Progenitor cell of endocrine pancreas (in vitro differentiated cells): ENCODE data around the gene RNF123. TPM values are rescaled to one million over a fixed set of nuclear protein-coding genes. Genes with fewer than 3 reads are reported as not detected.

ENCODE experiments used
- DNase-seq: peaks from one replicate; pipeline ENCODE4 v3.0.0; 2021; ENCODE audit warnings: low spot score; ENCODE audit not compliant: unreplicated experiment
- H3K27ac Mint-ChIP-seq: 2 replicates; pipeline ENCODE4 v1.8.0; 2021; ENCODE audit warnings: mild to moderate bottlenecking, moderate library complexity, mixed read lengths
- H3K27me3 Mint-ChIP-seq: 2 replicates; pipeline ENCODE4 v1.8.0; 2021; ENCODE audit warnings: mixed read lengths
- H3K36me3 Mint-ChIP-seq: 2 replicates; pipeline ENCODE4 v1.8.0; 2022; ENCODE audit warnings: mixed read lengths; ENCODE audit not compliant: insufficient read depth
- H3K4me1 Mint-ChIP-seq: 2 replicates; pipeline ENCODE4 v1.8.0; 2021; ENCODE audit warnings: low read depth, mixed read lengths
- H3K4me3 Mint-ChIP-seq: 2 replicates; pipeline ENCODE4 v1.8.0; 2021; ENCODE audit warnings: low read depth, mild to moderate bottlenecking, moderate library complexity, mixed read lengths
- H3K9me3 Mint-ChIP-seq: 2 replicates; pipeline ENCODE4 v1.8.0; 2021; ENCODE audit warnings: low read depth, mixed read lengths
- CTCF ChIP-seq: fragments of 200-600 bp; sonication (generic); IDR thresholded peaks from one replicate; pipeline ENCODE4 v1.5.0; 2021; ENCODE audit warnings: antibody characterized with exemption, mild to moderate bottlenecking; ENCODE audit not compliant: unreplicated experiment
- total RNA-seq: library from RNA; stranded (reverse); gene quantifications from 2 replicates; pipeline ENCODE4 v1.2.1, GENCODE V29; 2021

RNF123 gene
- total RNA-seq, 1 donor from 2014 or later, result 52.2 TPM

GRCh38 chr3:49750056-49750455 lies 60.7 kb downstream of the RNF123 start:
- TF ChIP-seq CTCF, result no peak
- DNase-seq, result no peak
- H3K4me3 Mint-ChIP-seq, result no peak overlapping the region
- peaks cover 6% of the 10 kb centered on the region for H3K36me3 Mint-ChIP-seq
- peak overlapping the region; percentile 9 for H3K27ac Mint-ChIP-seq
- no peaks in the 10 kb centered on the region for H3K9me3 Mint-ChIP-seq
- no peaks in the 10 kb centered on the region for H3K27me3 Mint-ChIP-seq
- peaks cover 6% of the 10 kb centered on the region for H3K4me1 Mint-ChIP-seq

- Mint-ChIP-seq H3K27ac (no peak overlapping the region), H3K9me3 (no peaks in the 10 kb centered on the region), H3K27me3 (no peaks in the 10 kb centered on the region), H3K4me3 (no peak overlapping the region), H3K36me3 (peaks cover 6% of the 10 kb centered on the region), H3K4me1 (peaks cover 13% of the 10 kb centered on the region)
- no peak for DNase-seq
- TF ChIP-seq CTCF, result no peak
Measured at GRCh38 chr3:49751501-49751900, 62.1 kb downstream of the RNF123 start.

GRCh38 chr3:49754536-49754935 lies 65.2 kb downstream of the RNF123 start:
- no peaks in the 10 kb centered on the region for H3K9me3 Mint-ChIP-seq
- H3K4me3 Mint-ChIP-seq, result no peak overlapping the region
- no peak for TF ChIP-seq CTCF
- no peaks in the 10 kb centered on the region for H3K27me3 Mint-ChIP-seq
- no peak overlapping the region for H3K27ac Mint-ChIP-seq
- no peak for DNase-seq
- peaks cover 6% of the 10 kb centered on the region for H3K36me3 Mint-ChIP-seq
- H3K4me1 Mint-ChIP-seq, result peaks cover 13% of the 10 kb centered on the region

GRCh38 chr3:49756036-49756435 lies 66.7 kb downstream of the RNF123 start:
- peak overlapping the region; percentile 43 for H3K27ac Mint-ChIP-seq

GRCh38 chr3:49757197-49757596 lies 67.8 kb downstream of the RNF123 start:
- Mint-ChIP-seq H3K4me3 (no peak overlapping the region), H3K36me3 (peaks cover 3% of the 10 kb centered on the region), H3K27me3 (no peaks in the 10 kb centered on the region), H3K4me1 (peaks cover 11% of the 10 kb centered on the region), H3K9me3 (no peaks in the 10 kb centered on the region), H3K27ac (no peak overlapping the region)
- no peak for DNase-seq
- TF ChIP-seq CTCF, result no peak

More at GRCh38 chr3:49756036-49756435, 66.7 kb downstream of the RNF123 start:
- H3K4me3 Mint-ChIP-seq, result peak overlapping the region; percentile 11
- peaks cover 11% of the 10 kb centered on the region for H3K4me1 Mint-ChIP-seq
- no peaks in the 10 kb centered on the region for H3K27me3 Mint-ChIP-seq
- no peak for DNase-seq
- H3K36me3 Mint-ChIP-seq, result peaks cover 3% of the 10 kb centered on the region
- TF ChIP-seq CTCF, result no peak
- no peaks in the 10 kb centered on the region for H3K9me3 Mint-ChIP-seq
